ENCODE results near the gene LMAN2L. TPM values are rescaled to one million over a fixed set of nuclear protein-coding genes. Genes with fewer than 3 reads are reported as not detected.

The LMAN2L gene
- total and polyA plus RNA-seq, 7 donors = 8.6 to 24.1 (median 12.7) TPM

DNA sequence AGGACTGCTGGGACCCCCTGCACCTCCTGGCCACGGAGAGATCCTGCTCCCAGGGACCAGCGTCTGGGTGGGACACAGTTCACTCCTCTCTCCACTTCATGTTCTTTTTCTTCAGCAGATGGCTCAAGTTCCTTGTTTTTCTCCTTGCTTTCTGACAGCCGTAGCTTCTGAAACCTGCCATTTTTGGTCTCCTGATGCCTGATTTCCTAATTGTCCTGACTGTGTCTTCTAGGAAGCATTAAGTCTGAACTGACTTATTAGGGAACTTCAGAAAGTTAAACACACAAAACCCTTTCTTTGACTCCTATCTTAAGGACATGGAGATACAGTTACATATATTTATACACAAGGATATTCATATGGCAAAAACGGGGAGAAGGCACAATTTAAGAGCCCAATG is 43.5 kb upstream of the LMAN2L start:
- Histone ChIP-seq H3K4me3 (no peak overlapping the region), H3K27me3 (ENCODE audit: insufficient read depth in 3 of 3, low read length in 2 of 3) (no peaks in the 10 kb centered on the region), H3K9me3 (no peaks in the 10 kb centered on the region), H3K27ac (no peak overlapping the region), H3K36me3 (ENCODE audit: insufficient read depth in 1 of 2, low read depth in 1 of 2) (no peaks in the 10 kb centered on the region), H3K4me1 (peaks cover 13% of the 10 kb centered on the region)
- 54 to 73% (median 61%) methylated on average over 4 of the region's 4 CpGs for WGBS, 3 donors
- TF ChIP-seq CTCF (IDR thresholded peaks at IDR 0.05) = no peak
- ATAC-seq (no peak), DNase-seq (no peak)
- intact Hi-C loops (cut with DNase I) = no loop called here

DNA sequence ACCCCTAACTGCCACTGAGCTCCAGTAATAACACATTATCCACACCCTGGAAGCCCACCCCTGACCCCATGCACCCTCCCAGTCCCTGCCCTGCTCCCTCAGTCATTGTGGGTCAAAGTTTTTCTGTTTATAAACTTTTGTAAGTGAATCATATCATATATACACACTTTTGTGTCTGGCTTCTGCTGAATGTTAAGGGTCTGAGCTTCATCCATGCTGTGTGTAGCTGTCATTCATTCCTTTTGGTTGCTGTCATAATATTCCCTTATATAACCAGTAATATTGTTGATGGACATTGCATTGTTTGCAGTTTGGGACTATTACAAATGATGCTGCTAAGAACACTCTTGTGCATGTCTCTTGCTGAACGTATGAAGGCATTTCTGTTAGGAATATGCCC is 35.3 kb upstream of the LMAN2L start:
- no peak overlapping the region for H3K27ac ChIP-seq
- no peak for ATAC-seq
- no peaks in the 10 kb centered on the region for H3K27me3 ChIP-seq (ENCODE audit: insufficient read depth in 3 of 3, low read length in 2 of 3)
- no peaks in the 10 kb centered on the region for H3K36me3 ChIP-seq (ENCODE audit: insufficient read depth in 1 of 2, low read depth in 1 of 2)
- DNase-seq = no peak
- TF ChIP-seq CTCF (IDR thresholded peaks at IDR 0.05) = no peak
- H3K4me1 ChIP-seq = peaks cover 17% of the 10 kb centered on the region
- H3K9me3 ChIP-seq = no peaks in the 10 kb centered on the region
- H3K4me3 ChIP-seq = no peak overlapping the region
- intact Hi-C loops (cut with DNase I) = no loop called here
- 0 to 38% (median 30%) methylated on average over 1 of the region's 1 CpG for WGBS, 3 donors

- no peaks in the 10 kb centered on the region for H3K9me3 ChIP-seq
- no peaks in the 10 kb centered on the region for H3K36me3 ChIP-seq (ENCODE audit: insufficient read depth in 1 of 2, low read depth in 1 of 2)
- no peak overlapping the region for H3K4me3 ChIP-seq
- ATAC-seq (no peak), DNase-seq (no peak)
- WGBS, 3 donors = 76 to 89% (median 80%) methylated on average over 7 of the region's 7 CpGs
- TF ChIP-seq CTCF (IDR thresholded peaks at IDR 0.05) = no peak
- intact Hi-C loops (cut with DNase I) = no loop called here
- H3K27ac ChIP-seq = no peak overlapping the region
- no peaks in the 10 kb centered on the region for H3K27me3 ChIP-seq (ENCODE audit: insufficient read depth in 3 of 3, low read length in 2 of 3)
- peaks cover 25% of the 10 kb centered on the region for H3K4me1 ChIP-seq
Observed at GRCh38 chr2:96773922-96774321, 34.1 kb upstream of the LMAN2L start.

DNA sequence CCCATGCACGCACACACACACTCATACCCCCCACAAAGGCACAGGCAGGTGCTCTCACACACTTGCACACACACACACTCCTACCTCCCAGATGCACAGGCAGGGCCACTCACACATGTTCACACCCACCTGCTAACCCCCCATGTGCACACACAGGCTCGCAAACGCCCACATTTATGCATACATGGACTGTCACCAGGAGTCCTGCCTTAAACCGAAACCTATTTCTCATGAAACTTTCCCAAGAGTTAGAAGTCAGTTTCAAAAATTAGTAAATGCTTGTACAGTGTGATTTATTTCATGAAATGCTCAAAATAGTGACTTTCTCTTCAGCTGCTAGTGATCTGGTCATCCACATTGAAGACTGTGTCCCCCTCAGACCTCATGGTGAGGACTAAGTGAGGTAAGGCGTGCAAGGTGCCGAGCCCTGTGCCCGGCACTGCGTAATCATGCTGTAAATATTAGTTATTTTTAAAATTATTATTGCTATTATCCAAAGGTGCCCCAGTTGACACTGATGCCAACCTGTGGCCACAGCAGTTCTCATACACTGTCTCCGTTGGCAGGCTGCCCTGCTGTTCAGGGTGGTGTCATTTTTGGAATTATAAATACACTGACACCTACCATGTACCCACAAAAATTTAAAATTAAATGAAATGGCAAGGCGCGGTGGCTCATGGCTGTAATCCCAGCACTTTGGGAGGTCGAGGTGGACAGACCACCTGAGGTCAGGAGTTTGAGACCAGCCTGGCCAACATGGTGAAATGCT is 33.2 kb upstream of the LMAN2L start:
- H3K27ac ChIP-seq = no peak overlapping the region
- no peak for ATAC-seq
- H3K4me3 ChIP-seq = no peak overlapping the region
- intact Hi-C loops (cut with DNase I) = no loop called here
- no peaks in the 10 kb centered on the region for H3K9me3 ChIP-seq
- DNase-seq = no peak
- peaks cover 25% of the 10 kb centered on the region for H3K4me1 ChIP-seq
- no peaks in the 10 kb centered on the region for H3K36me3 ChIP-seq (ENCODE audit: insufficient read depth in 1 of 2, low read depth in 1 of 2)
- 74 to 92% (median 87%) methylated on average over 12 of the region's 12 CpGs for WGBS, 3 donors
- no peak for TF ChIP-seq CTCF (IDR thresholded peaks at IDR 0.05)
- no peaks in the 10 kb centered on the region for H3K27me3 ChIP-seq (ENCODE audit: insufficient read depth in 3 of 3, low read length in 2 of 3)
